GM12873 (cell line): ENCODE measurements around the gene PLP1.

ENCODE experiments used
- TF ChIP-seq, protein P1 (sequence below): IDR thresholded peaks from 2 replicates; pipeline ENCODE4 v1.5.1; 2012; ENCODE audit warnings: low read depth, mild to moderate bottlenecking, moderate library complexity, low read length, control low read depth; ENCODE audit not compliant: insufficient read depth; ENCODE audit errors: missing control alignments

Gene PLP1

DNA sequence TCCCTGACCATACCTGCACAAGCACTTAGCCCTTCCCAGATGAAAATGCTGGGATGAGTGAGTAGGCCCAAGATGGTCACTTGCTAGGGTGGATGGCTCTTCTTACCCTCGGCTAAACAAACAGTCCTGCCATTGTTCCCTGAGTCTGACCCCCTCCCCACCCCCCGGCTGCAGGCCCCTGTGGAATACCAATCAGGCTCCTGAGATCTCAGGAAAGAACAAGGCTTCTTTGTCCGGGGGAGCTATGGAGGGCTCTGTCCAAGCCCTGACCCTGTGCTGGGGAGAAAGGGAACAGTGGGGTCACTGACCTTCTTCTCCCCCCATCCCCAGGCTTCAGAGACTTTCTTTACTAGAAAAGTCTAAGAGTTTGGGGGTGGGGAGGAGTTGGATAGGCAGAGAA, 6.0 kb downstream of the PLP1 start:
- TF ChIP-seq, protein P1, sequence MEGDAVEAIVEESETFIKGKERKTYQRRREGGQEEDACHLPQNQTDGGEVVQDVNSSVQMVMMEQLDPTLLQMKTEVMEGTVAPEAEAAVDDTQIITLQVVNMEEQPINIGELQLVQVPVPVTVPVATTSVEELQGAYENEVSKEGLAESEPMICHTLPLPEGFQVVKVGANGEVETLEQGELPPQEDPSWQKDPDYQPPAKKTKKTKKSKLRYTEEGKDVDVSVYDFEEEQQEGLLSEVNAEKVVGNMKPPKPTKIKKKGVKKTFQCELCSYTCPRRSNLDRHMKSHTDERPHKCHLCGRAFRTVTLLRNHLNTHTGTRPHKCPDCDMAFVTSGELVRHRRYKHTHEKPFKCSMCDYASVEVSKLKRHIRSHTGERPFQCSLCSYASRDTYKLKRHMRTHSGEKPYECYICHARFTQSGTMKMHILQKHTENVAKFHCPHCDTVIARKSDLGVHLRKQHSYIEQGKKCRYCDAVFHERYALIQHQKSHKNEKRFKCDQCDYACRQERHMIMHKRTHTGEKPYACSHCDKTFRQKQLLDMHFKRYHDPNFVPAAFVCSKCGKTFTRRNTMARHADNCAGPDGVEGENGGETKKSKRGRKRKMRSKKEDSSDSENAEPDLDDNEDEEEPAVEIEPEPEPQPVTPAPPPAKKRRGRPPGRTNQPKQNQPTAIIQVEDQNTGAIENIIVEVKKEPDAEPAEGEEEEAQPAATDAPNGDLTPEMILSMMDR, result no peak

DNA sequence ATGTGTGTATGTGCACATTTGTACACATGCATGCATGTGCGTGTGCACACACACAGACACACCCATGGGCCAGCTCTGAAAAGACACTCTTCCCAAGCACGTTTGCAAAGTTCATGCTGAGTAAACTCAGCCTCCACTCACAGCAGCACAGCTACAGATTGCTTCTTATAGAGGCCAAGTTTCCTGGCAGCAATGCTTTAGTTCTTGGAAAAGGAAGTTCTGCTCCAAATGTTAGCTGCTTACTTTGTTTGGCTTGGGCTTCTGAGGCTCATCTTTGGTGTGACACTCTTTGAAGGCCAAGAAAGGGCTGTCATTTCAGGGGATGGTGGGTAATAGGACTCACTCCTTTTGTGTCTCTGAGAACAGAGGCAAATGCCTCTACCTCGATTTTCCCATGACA, 6.6 kb downstream of the PLP1 start:
- TF ChIP-seq, protein P1, result no peak

DNA sequence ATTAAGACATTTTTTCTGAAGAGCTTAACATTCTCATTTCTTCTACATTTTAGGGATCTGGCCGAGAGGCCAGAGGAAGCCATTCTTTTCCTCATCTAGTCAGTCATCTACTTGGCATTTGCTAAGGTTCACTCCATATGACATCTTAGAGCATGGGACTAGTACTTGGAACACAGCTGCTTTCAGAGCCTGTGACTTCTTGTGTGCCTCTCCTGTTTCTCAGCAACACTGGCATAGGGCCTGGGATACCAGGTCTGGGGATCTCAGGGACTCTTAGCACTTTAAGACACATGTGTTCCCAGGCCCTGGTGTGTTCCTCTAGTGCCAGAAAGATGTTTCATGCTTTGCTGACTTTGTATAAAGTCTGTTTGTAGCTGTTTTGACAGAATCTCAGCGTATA, 7.3 kb downstream of the PLP1 start:
- TF ChIP-seq, protein P1, result no peak

DNA sequence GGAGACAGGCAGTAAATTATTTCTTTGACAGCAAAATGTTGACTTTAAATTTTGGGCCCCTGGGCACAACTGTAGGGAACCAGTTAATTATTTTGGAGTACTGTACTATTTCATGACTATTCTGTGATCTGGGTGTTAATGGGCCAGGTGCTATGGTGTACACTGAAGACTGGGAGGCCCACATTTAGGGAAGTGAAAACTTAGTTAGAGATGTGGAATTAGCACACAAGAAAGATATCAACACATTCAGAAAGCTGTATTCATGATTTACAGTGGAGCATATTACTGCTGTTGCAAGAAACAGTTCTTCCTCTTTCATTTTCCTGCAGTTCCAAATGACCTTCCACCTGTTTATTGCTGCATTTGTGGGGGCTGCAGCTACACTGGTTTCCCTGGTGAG, 12.4 kb downstream of the PLP1 start:
- TF ChIP-seq, protein P1, result no peak

DNA sequence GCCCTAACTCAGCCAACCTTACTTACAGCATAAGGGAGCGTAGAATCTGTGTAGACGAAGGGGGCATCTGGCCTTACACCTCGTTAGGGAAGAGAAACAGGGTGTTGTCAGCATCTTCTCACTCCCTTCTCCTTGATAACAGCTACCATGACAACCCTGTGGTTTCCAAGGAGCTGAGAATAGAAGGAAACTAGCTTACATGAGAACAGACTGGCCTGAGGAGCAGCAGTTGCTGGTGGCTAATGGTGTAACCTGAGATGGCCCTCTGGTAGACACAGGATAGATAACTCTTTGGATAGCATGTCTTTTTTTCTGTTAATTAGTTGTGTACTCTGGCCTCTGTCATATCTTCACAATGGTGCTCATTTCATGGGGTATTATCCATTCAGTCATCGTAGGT, 14.6 kb downstream of the PLP1 start:
- TF ChIP-seq, protein P1, result no peak

DNA sequence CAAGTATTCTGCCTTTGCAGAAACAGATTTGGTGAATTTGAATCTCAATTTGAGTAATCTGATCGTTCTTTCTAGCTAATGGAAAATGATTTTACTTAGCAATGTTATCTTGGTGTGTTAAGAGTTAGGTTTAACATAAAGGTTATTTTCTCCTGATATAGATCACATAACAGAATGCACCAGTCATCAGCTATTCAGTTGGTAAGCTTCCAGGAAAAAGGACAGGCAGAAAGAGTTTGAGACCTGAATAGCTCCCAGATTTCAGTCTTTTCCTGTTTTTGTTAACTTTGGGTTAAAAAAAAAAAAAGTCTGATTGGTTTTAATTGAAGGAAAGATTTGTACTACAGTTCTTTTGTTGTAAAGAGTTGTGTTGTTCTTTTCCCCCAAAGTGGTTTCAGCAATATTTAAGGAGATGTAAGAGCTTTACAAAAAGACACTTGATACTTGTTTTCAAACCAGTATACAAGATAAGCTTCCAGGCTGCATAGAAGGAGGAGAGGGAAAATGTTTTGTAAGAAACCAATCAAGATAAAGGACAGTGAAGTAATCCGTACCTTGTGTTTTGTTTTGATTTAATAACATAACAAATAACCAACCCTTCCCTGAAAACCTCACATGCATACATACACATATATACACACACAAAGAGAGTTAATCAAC, 15.3 kb downstream of the PLP1 start:
- TF ChIP-seq, protein P1, result no peak

DNA sequence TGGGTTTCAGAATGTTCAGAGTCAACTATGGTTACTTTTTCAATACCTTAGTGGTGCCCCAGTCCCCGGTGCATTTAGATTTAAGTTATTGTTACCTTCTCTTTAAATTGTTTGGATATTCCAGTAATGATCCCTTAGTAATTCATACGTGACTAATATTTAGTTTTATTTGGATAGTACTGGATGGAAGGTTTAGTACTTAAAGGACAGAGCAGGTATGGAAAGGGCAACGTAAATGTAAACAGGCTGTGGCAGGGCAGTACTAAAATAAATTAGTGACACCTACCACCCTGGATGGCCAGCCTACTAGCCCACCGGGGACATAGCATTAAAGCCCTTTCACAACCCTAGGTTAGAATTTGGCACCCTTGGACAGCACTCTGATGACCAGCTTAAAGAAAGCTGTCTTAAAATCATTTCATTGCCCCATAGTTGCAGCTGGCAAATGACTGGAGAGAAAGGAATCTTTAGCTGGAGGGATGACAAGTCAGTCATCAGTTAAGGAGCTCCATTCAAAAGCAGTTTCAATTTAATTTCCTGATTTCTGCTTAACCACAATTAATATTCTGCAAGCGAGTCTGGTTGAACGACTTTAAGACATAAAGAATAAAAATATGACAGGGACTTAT, 16.4 kb downstream of the PLP1 start:
- TF ChIP-seq, protein P1, result no peak
